ENCODE results near the gene ZDHHC14. TPM values are rescaled to one million over a fixed set of nuclear protein-coding genes. Genes with fewer than 3 reads are reported as not detected.
A peak's percentile ranks its signal among the peaks of the same experiment; 100 is the strongest.

The ZDHHC14 gene
- total RNA-seq, 1 donor from 2014 or later = 12.7 TPM

- ATAC-seq (no peak), DNase-seq (ENCODE audit: missing footprints) (no peak)
- intact Hi-C loops (cut with DNase I) = loop anchor here (1.0 to 5.0 kb wide), 3 partner anchors 95 to 353 kb away; partner anchors contain the start of gene ZDHHC14
Measured at GRCh38 chr6:157667211-157668008, 286.4 kb downstream of the ZDHHC14 start.

GRCh38 chr6:157668009-157668401, 287.0 kb downstream of the ZDHHC14 start:
- no peak for ATAC-seq
- intact Hi-C loops (cut with DNase I) = loop anchor here (5.0 kb wide), 2 partner anchors 94 to 286 kb away; partner anchors contain the start of gene ZDHHC14
- no peak for DNase-seq (ENCODE audit: missing footprints)

GRCh38 chr6:157668713-157669112, 287.7 kb downstream of the ZDHHC14 start:
- DNase-seq (ENCODE audit: missing footprints) (no peak), ATAC-seq (no peak)
- intact Hi-C loops (cut with DNase I) = loop anchor here (5.0 kb wide), 2 partner anchors 94 to 286 kb away; partner anchors contain the start of gene ZDHHC14

GRCh38 chr6:157669323-157669722, 288.3 kb downstream of the ZDHHC14 start:
- intact Hi-C loops (cut with DNase I) = loop anchor here (5.0 kb wide), 2 partner anchors 93 to 287 kb away; partner anchors contain the start of gene ZDHHC14
- peak; percentile 18 for ATAC-seq
- DNase-seq (ENCODE audit: missing footprints) = no peak

GRCh38 chr6:157669747-157670216, 288.8 kb downstream of the ZDHHC14 start:
- ATAC-seq = peak; percentile 94
- DNase-seq (ENCODE audit: missing footprints) = peak; percentile 93
- intact Hi-C loops (cut with DNase I) = loop anchor here (5.0 kb wide), 2 partner anchors 93 to 287 kb away; partner anchors contain the start of gene ZDHHC14

- DNase-seq (ENCODE audit: missing footprints) (no peak), ATAC-seq (peak; percentile 52)
- intact Hi-C loops (cut with DNase I) = no loop called here
Measured at GRCh38 chr6:157670466-157671186, 289.6 kb downstream of the ZDHHC14 start.

DNA sequence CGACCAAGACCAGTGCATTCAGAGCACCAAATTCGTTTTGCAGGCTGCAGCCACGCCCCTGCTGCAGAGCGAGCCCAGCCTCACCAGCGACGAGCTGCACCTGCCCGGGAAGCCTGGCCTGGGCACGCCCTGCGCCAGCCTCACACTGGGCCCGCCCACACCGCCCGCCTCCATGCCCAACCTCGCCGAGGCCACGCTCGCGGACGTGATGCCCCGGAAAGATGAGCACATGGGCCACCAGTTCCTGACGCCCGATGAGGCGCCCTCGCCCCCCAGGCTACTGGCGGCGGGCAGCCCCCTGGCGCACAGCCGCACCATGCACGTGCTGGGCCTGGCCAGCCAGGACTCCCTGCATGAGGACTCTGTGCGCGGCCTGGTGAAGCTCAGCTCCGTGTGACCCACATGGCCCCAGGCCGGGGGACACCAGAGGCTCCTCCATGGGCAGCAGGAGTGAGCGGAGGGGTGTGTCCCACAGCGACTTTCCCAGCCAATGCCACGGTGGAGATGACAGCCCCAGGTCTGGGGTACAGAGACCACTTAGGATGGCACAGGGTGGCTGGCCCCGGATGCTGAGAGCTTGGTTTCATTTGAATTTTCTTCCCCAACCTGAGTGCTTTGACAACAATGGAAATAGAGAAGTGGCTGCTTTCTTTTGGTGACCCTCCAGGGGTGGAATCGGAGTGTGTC, 291.9 kb downstream of the ZDHHC14 start:
- ATAC-seq (no peak), DNase-seq (ENCODE audit: missing footprints) (no peak)
- intact Hi-C loops (cut with DNase I) = no loop called here

DNA sequence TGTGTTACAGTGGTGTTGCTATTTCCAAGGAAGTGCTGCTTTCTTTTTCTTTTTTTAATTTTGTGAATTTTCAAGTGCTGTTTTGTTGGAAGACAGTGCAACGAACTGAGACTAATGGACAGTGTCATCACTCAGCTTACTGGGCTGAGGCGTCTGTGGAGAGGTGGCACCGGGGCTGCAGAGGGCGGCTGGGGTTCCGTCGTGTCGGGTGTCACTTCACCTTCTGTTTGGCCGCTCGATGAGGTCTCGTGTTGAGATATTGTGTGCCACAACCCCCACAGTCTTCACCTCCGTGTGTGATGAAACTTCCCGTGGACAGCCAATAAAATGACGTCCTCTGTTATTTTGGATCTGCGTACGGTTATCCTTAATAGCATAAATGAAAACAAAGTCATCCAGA, 292.6 kb downstream of the ZDHHC14 start:
- intact Hi-C loops (cut with DNase I) = no loop called here
- DNase-seq (ENCODE audit: missing footprints) (no peak), ATAC-seq (no peak)

DNA sequence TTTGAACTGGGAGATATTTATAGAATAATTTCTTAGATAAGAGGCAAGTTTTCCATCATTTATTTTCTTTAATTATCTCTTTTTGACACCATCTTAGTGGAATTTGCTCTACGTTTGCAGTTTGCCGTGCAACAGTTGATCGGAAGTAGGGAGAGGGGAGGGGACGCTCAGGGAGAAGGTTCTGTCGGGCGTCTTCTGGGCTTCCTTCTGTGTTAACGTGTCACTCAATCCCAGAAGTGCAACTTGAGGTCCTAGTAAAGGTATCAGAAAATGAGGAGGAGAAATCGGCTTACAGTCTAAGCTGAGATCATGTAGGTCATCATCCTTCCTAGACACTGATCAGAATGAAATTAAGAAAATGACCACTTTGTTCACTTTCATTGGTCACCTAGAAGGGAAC, 293.1 kb downstream of the ZDHHC14 start:
- intact Hi-C loops (cut with DNase I) = no loop called here
- no peak for DNase-seq (ENCODE audit: missing footprints)
- no peak for ATAC-seq

- intact Hi-C loops (cut with DNase I) = no loop called here
- ATAC-seq (no peak), DNase-seq (ENCODE audit: missing footprints) (no peak)
Measured at GRCh38 chr6:157675831-157676230, 294.8 kb downstream of the ZDHHC14 start.

GRCh38 chr6:157676241-157676640, 295.3 kb downstream of the ZDHHC14 start:
- ATAC-seq = no peak
- intact Hi-C loops (cut with DNase I) = no loop called here
- DNase-seq (ENCODE audit: missing footprints) = no peak

GRCh38 chr6:157677235-157677634, 296.2 kb downstream of the ZDHHC14 start:
- ATAC-seq = no peak
- intact Hi-C loops (cut with DNase I) = no loop called here
- no peak for DNase-seq (ENCODE audit: missing footprints)

GRCh38 chr6:157679605-157680580, 298.9 kb downstream of the ZDHHC14 start:
- DNase-seq (ENCODE audit: missing footprints) (no peak), ATAC-seq (no peak)
- intact Hi-C loops (cut with DNase I) = no loop called here

DNA sequence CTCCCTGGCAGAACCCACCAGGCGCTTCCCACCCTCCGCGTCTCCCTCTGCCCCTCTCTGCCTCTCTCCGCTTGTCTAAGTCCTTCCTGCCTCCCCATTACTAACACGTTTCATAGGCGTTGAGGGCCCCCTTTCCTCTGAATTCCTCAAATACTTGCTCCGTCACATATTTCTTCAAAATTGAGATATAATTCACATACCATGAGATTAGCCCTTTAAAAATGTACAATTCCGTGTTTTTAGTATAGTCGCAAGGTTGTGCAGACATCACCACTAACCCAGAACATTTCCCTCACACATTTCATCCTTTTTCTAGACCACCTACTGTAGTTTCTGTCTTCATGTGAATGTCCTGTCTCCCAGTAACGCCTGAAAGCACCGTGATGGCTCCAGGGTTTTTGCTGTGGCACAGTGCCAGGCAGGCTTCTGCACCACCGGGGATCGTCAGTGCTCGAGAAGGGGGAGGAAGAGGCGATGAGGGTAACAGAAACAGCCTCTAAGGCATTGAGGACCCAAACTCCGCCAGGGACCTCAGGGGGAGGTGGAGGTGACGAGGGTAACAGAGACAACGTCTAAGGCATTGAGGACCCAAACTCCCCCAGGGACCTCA, 300.2 kb downstream of the ZDHHC14 start:
- intact Hi-C loops (cut with DNase I) = no loop called here
- ATAC-seq (no peak), DNase-seq (ENCODE audit: missing footprints) (no peak)

GRCh38 chr6:157682856-157683481, 302.0 kb downstream of the ZDHHC14 start:
- no peak for ATAC-seq
- intact Hi-C loops (cut with DNase I) = no loop called here
- no peak for DNase-seq (ENCODE audit: missing footprints)

GRCh38 chr6:157683707-157684106, 302.7 kb downstream of the ZDHHC14 start:
- intact Hi-C loops (cut with DNase I) = no loop called here
- DNase-seq (ENCODE audit: missing footprints) (no peak), ATAC-seq (no peak)

DNA sequence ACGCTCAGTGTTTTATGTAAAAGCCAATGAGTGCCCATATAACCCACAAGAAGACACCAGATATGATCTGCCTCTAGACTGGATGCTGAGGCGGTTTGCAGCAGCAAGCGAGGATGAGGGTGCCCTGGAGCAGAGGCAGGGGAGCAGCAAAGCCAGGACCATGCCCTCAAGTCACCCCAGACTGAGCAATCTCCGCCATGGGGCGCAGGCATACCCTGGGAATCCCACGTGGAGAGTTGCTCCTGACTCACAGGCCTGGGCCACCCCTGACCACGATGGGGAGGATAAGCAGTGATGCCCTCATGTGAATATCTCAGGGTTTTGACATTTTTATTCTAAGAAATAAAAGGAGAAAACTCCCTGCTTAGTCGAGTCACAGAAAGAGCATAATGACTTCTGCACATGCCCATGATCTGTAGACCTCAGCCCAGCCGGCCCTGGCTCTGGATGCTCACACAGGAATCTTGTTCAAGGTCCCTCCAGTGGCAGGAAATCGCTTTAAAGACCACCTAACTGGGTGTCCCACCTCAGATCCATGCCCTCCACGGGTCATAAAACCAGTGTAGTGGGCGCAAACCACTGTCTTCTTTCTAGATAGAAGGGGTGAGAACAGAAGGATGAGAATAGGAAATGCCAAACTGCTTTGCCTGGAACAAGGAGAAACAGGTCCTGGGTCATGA, 303.8 kb downstream of the ZDHHC14 start:
- no peak for ATAC-seq
- intact Hi-C loops (cut with DNase I) = no loop called here
- no peak for DNase-seq (ENCODE audit: missing footprints)

Data from Right ventricle myocardium inferior (tissue), 1 donor.